ENCODE measurements around the gene TMEM176A. TPM values are rescaled to one million over a fixed set of nuclear protein-coding genes. Genes with fewer than 3 reads are reported as not detected.

Gene TMEM176A
- polyA plus RNA-seq, 1 donor (not counting 4 experiments of a cell fraction or from before 2014, with no cell fraction given): not detected

DNA sequence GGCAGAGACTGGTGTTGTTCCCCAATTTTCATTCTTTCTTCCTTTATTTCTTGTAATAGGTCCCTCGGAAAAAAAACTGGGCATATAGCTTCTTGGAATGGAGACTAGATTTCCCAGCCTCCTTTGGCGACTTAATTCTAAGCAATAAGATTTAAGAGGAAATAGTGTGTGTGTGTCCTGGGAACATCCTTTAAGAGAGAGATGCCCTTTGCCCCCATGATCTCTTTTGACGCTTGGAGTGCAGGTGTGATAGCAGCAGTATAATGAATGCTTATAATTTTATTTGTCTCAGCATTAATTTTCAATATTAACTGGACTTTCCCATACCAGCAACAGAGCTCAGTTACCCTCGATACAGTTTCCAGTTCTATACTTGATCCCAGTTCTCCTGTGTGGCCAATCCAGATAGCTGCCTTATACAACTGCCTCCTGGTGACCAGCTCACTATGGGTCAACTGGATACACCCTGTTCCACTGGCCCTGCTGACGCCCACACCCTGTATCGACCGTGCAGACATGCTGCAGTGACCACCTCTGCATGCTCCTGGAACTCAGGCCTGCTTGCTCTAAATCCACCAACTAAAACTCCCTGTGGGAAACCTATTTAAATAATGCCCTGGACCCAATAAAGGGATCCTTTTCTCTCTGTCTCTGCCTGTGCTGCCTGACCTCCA lies 13.9 kb downstream of the TMEM176A start:
- H2AFZ ChIP-seq (ENCODE audit: control insufficient read depth, low read length): no peak overlapping the region
- H3K27me3 ChIP-seq (ENCODE audit: control insufficient read depth, extremely low read depth, insufficient read depth, low read length): no peaks in the 10 kb centered on the region
- H3K9me3 ChIP-seq (ENCODE audit: control insufficient read depth, low read depth, low read length): no peaks in the 10 kb centered on the region
- no peaks in the 10 kb centered on the region for H3K79me2 ChIP-seq (ENCODE audit: control insufficient read depth, insufficient read depth, low read length)
- DNase-seq (ENCODE audit: low read depth, low spot score) (no peak), FAIRE-seq (no peak)
- no peak for TF ChIP-seq EZH2 (IDR thresholded peaks at IDR 0.05; ENCODE audit: low read length)
- TF ChIP-seq, protein P1, sequence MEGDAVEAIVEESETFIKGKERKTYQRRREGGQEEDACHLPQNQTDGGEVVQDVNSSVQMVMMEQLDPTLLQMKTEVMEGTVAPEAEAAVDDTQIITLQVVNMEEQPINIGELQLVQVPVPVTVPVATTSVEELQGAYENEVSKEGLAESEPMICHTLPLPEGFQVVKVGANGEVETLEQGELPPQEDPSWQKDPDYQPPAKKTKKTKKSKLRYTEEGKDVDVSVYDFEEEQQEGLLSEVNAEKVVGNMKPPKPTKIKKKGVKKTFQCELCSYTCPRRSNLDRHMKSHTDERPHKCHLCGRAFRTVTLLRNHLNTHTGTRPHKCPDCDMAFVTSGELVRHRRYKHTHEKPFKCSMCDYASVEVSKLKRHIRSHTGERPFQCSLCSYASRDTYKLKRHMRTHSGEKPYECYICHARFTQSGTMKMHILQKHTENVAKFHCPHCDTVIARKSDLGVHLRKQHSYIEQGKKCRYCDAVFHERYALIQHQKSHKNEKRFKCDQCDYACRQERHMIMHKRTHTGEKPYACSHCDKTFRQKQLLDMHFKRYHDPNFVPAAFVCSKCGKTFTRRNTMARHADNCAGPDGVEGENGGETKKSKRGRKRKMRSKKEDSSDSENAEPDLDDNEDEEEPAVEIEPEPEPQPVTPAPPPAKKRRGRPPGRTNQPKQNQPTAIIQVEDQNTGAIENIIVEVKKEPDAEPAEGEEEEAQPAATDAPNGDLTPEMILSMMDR (optimal IDR thresholded peaks at IDR 0.05 in 1 of 3, IDR thresholded peaks at IDR 0.05 in 1 of 3, conservative IDR thresholded peaks at IDR 0.05 in 1 of 3; ENCODE audit: extremely low read depth in 1 of 3, insufficient read depth in 2 of 3, low read length in 3 of 3): no peak
- H3K4me1 ChIP-seq (ENCODE audit: control insufficient read depth, extremely low read depth, insufficient read depth, low read length): no peaks in the 10 kb centered on the region
- H3K4me2 ChIP-seq (ENCODE audit: control insufficient read depth, extremely low read depth, insufficient read depth, low read depth, low read length): no peak overlapping the region
- H3K9me1 ChIP-seq (ENCODE audit: control insufficient read depth, extremely low read depth, insufficient read depth, low read length): no peaks in the 10 kb centered on the region
- H3K27ac ChIP-seq (ENCODE audit: control insufficient read depth, insufficient read depth, low read length): no peak overlapping the region
- H3K9ac ChIP-seq (ENCODE audit: control insufficient read depth, extremely low read depth, insufficient read depth, low read length): no peak overlapping the region
- no peaks in the 10 kb centered on the region for H3K36me3 ChIP-seq (ENCODE audit: control insufficient read depth in 2 of 2, extremely low read depth in 1 of 2, insufficient read depth in 2 of 2, low read length in 2 of 2)
- dilution Hi-C loops (cut with MboI; ENCODE audit: extremely low pct_ligation_motif_present, low sequenced_read_pairs): no loop called here
- H3K4me3 ChIP-seq (ENCODE audit: control insufficient read depth in 2 of 3, extremely low read depth in 1 of 3, insufficient read depth in 2 of 3, low read depth in 1 of 3, low read length in 3 of 3): no peak overlapping the region
- no peaks in the 10 kb centered on the region for H4K20me1 ChIP-seq (ENCODE audit: control insufficient read depth, extremely low read depth, insufficient read depth, low read length)

DNA sequence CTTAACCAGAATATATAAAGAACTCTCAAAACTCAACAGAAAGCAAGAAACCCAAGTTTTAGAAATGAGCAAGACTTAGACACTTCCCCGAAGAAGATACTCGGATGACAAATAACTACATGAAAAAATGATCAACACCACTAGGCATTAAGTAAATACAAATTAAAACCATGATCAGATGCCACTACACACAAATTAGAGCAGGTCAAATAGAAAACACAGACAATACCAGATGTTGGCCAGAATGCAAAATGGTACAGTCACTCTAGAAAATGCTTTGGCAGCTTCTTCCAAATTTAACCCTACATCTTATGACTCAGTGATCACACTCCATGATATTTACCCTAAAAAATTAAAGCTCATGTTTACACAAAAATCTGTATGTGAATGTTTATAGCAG lies 18.4 kb downstream of the TMEM176A start:
- dilution Hi-C loops (cut with MboI; ENCODE audit: extremely low pct_ligation_motif_present, low sequenced_read_pairs): no loop called here
- FAIRE-seq: no peak
- H3K9ac ChIP-seq (ENCODE audit: control insufficient read depth, extremely low read depth, insufficient read depth, low read length): no peak overlapping the region
- DNase-seq (ENCODE audit: low read depth, low spot score): no peak
- TF ChIP-seq, protein P1 (optimal IDR thresholded peaks at IDR 0.05 in 1 of 3, IDR thresholded peaks at IDR 0.05 in 1 of 3, conservative IDR thresholded peaks at IDR 0.05 in 1 of 3; ENCODE audit: extremely low read depth in 1 of 3, insufficient read depth in 2 of 3, low read length in 3 of 3): no peak
- TF ChIP-seq EZH2 (IDR thresholded peaks at IDR 0.05; ENCODE audit: low read length): no peak
- H3K36me3 ChIP-seq (ENCODE audit: control insufficient read depth in 2 of 2, extremely low read depth in 1 of 2, insufficient read depth in 2 of 2, low read length in 2 of 2): no peaks in the 10 kb centered on the region
- no peak overlapping the region for H2AFZ ChIP-seq (ENCODE audit: control insufficient read depth, low read length)
- no peaks in the 10 kb centered on the region for H3K79me2 ChIP-seq (ENCODE audit: control insufficient read depth, insufficient read depth, low read length)
- no peaks in the 10 kb centered on the region for H3K4me1 ChIP-seq (ENCODE audit: control insufficient read depth, extremely low read depth, insufficient read depth, low read length)
- no peaks in the 10 kb centered on the region for H4K20me1 ChIP-seq (ENCODE audit: control insufficient read depth, extremely low read depth, insufficient read depth, low read length)
- no peak overlapping the region for H3K27ac ChIP-seq (ENCODE audit: control insufficient read depth, insufficient read depth, low read length)
- H3K9me3 ChIP-seq (ENCODE audit: control insufficient read depth, low read depth, low read length): no peaks in the 10 kb centered on the region
- H3K27me3 ChIP-seq (ENCODE audit: control insufficient read depth, extremely low read depth, insufficient read depth, low read length): peaks cover 4% of the 10 kb centered on the region
- H3K4me2 ChIP-seq (ENCODE audit: control insufficient read depth, extremely low read depth, insufficient read depth, low read depth, low read length): no peak overlapping the region
- no peaks in the 10 kb centered on the region for H3K9me1 ChIP-seq (ENCODE audit: control insufficient read depth, extremely low read depth, insufficient read depth, low read length)
- H3K4me3 ChIP-seq (ENCODE audit: control insufficient read depth in 2 of 3, extremely low read depth in 1 of 3, insufficient read depth in 2 of 3, low read depth in 1 of 3, low read length in 3 of 3): no peak overlapping the region

Data from keratinocyte (primary cell).